UCSD-AML1 (cell line): ENCODE results near the gene SLC26A6.
A peak's percentile ranks its signal among the peaks of the same experiment; 100 is the strongest.

Experiments used
- DNase-seq: peaks from one replicate; lab custom pipeline; 2025; ENCODE audit not compliant: unreplicated experiment; lab: John Stamatoyannopoulos, UW

SLC26A6 gene

GRCh38 chr3:48633256-48633655, 2.0 kb downstream of the SLC26A6 start:
- no peak for DNase-seq

DNA sequence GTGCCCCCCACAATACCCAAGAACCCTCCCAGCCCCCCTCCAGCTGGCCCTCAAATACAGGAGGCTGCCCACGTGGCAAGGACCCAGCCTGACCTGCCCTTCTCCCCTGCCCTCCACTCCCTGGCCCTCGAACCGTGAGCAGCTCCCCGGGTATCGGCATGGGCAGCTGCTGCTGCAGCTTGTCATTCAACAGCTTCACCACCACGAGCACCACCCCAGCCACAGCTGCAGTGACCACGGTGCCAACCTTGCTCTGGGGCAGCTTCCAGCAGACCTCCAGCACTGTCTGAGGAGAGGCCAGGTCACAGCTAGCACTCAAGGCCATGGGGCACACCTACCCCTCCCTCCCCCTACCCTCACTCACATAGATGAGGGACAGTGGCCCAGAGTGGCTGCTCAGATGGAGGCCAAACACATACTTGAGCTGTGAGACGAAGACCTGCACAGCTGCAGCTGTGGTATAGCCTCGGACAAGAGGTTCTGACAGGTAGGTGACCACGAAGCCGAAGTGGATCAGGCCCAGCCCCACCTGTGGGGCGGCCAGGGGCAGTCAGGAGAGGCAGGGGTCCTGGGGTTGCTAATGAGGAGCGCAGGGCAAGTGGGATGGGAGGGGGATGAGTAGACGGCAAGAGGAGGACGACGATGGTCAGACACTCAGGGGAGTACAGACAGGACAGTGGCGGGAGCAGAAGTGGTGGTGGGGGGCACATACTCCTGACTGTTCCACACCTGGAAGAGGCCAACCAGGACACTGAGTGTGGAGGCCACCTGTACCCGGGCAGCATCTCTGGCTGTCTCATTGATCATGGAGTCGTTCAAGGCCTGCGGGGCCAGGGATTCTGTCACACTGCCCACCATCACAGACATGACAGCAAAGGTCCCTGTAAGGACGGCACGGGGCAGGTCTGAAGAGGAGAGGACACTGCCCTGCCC, 3.5 kb downstream of the SLC26A6 start:
- DNase-seq, result no peak

- DNase-seq, result no peak
Measured at GRCh38 chr3:48630833-48631232, 4.4 kb downstream of the SLC26A6 start.

GRCh38 chr3:48630407-48630806, 4.9 kb downstream of the SLC26A6 start:
- DNase-seq, result no peak

- no peak for DNase-seq
Measured at GRCh38 chr3:48629894-48630293, 5.4 kb downstream of the SLC26A6 start.

GRCh38 chr3:48628277-48629017, 6.8 kb downstream of the SLC26A6 start:
- DNase-seq, result no peak

GRCh38 chr3:48625600-48625999, 9.7 kb downstream of the SLC26A6 start:
- no peak for DNase-seq

- DNase-seq, result no peak
Measured at GRCh38 chr3:48624767-48625166, 10.5 kb downstream of the SLC26A6 start.

DNA sequence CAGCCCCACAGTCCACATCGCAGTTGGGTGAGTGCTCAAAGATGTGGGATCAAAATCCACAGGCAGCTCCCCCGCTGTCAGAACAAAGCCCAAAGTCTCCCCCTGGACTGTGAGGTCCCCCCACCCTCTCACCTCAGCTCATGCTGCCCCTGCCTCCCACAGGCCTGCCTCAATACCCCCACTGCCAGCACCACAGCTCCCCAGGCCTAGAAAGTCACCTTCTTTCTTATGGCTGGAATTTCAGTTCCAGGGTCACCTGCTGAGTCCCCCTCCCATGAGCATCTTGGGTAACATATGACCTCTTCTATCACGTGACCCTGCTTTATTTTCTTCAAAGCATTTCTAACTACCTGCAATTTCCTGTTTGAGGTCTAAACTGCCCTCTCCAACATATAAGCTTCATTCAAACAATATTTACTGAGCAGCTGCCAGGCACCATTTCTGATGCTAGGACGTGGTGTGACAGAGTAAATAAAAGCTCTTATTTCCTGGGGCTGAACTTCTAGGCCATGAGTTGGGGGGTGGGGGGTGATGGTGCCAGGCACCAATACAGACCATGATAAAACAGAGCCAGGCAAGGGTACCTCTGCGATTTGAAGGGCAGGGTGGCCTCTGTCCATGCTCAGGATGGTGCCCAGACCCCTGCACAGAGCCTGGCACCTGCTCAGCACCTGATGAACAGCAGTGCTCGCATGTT, 11.3 kb downstream of the SLC26A6 start:
- DNase-seq, result no peak

DNA sequence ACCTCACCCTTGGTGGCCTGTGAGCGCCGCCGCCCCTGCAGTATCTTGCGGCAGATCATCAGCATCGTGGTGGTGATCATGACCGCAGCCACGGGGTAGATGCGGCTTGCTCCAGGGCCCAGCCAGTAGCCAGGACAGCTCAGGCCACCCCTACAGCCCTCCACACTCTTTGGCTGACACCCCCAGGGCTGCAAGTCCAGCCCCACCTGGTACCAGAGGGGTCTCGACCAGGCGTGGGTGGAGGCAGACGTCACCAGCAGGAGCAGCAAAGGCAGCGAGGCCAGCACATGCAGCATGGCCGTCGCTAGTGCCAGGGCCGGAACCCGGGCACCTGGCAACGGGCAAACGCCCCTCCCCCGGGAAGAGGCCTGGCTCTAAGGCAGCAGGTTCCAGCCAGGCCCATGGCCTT, 13.8 kb downstream of the SLC26A6 start, which contains the start of gene TMEM89:
Gene TMEM89 (minus strand): TSS at position 309 of the 409 bp plus-strand sequence. CDS start 13 bp downstream, at position 296.
- no peak for DNase-seq

DNA sequence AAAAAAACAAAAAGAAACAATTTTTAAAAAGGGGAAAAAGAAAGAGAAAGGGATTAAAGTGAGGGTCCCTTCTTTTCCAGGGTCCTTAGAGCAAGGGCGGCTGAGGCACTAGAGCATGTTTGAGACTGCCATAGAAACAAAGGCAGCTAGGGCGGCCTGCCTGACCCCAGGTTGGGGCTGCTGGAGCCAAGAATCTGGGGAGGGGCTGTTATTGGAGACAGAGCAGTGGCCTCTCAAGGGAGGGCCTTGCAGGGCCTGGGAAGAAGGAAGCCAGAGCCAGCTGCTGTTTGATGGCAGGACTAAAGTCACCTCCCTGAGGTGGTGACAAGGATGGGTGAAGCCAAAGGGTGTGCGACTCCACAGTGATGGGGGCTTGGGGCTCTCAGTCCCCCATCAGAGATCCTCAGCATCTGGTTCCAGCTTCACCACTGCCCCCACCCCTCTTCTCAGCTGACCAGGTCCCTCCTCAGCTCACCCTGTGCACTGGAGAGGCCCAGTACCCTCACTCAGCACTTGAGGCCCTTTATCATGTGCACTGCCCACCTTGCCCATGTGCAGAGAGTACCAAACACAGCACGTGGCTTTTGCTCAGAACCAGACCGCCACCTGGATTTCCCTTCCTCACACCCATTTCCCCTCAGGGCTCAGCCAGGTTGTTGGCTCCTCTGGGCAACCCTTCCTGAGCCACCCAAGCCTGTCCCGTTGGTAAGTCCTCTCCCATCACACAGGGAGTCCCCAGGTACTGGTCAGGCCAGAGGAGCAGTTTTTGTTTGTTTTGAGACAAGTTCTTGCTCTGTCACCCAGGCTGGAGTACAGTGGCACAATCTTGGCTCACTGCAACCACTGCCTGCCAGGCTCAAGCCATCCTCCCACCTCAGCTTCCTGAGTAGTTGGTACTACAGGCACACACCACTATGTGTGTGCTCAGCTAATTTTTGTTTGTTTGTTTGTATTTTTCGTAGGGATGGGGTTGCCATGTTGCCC, 15.4 kb downstream of the SLC26A6 start:
- DNase-seq, result no peak

DNA sequence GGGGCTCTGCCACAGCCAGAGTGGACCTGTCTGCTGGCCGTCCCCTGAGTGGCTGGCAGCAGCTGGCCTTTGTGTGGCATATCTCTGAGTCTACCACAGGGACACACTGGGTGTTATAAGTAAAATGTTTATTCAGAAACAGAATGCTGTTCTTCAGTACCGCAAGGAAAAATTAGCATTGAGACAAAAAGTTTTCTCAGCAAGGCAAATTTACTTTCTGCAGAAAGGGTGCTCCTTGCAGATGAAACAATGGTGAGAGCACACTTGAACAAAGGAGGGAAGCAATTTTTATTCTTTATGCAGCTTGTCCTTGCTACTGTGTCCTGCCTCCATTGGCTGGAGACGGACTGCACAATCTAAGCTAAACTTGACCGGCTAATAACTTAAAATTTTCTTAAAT, 17.7 kb downstream of the SLC26A6 start:
- no peak for DNase-seq

DNA sequence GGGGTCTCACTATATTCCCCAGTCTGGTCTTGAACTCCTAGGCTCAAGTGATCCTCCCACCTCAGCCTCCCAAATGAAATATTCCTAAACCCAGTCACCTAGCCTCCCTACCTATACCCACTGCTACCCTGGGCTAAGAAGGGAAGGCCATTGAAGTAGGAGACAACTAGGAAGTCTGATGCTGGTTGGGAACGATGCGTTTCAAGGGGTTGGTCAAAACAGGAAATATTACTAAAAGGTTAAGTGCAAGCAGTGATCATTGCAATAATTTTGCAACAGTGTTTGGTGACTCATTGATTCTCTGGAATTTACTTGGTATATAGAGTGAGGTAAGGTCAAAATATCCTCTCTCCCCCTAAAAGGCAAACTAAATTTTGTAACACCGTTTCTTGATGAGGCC, 21.2 kb downstream of the SLC26A6 start:
- no peak for DNase-seq

GRCh38 chr3:48612309-48612708, 23.0 kb downstream of the SLC26A6 start:
- DNase-seq, result no peak

DNA sequence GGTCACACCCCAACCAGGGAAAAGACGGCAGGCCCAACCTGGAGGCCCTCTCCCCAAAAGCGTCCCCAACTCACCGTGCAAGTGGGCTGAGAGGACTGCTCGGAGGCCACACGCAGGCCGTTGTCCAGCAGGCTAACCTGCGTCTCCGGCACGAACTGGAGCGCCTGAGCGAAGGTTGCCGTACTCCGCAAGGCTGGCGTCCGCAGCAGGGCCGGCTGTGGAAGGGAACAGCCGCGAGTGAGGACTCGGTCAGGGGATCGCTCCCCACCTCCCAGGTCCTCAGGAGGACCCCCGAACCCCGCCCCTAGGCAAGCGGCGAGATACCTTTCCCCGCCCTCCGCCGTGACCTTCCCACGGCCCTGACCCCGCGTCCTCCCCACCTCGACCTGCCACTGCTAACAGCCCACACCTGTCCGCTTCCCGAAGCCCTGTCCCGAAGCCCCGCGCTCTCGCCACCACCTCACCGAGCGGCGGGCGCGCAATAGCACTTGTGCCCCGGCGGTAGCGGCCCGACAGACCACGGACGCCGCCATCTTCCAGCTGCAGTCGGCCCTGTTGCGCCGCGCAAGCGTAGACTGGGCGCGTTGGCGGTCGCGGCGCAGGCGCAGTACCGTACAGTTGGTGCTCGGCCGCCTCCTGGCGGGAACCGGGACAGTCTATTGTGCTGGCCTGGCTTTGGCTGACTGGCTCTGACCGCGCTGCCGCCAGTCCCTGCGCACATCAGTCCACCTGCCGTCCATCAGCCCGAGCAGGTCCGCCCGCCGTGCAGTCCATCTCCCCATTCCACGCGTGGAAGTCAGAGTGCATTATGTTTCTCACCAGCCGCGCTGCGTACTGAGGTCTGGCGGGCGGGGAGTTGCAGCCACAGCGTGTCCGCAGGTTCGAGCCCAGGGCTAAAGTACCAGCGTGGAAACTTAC, 25.9 kb downstream of the SLC26A6 start, which contains the start of gene UQCRC1:
Gene UQCRC1 (minus strand): TSS at position 559 of the 918 bp plus-strand sequence. CDS start 26 bp downstream, at position 533.
- DNase-seq, result peak; percentile 93

- no peak for DNase-seq
Measured at GRCh38 chr3:48607519-48607918, 27.7 kb downstream of the SLC26A6 start.

GRCh38 chr3:48601622-48601994, 33.7 kb downstream of the SLC26A6 start:
- DNase-seq, result no peak

DNA sequence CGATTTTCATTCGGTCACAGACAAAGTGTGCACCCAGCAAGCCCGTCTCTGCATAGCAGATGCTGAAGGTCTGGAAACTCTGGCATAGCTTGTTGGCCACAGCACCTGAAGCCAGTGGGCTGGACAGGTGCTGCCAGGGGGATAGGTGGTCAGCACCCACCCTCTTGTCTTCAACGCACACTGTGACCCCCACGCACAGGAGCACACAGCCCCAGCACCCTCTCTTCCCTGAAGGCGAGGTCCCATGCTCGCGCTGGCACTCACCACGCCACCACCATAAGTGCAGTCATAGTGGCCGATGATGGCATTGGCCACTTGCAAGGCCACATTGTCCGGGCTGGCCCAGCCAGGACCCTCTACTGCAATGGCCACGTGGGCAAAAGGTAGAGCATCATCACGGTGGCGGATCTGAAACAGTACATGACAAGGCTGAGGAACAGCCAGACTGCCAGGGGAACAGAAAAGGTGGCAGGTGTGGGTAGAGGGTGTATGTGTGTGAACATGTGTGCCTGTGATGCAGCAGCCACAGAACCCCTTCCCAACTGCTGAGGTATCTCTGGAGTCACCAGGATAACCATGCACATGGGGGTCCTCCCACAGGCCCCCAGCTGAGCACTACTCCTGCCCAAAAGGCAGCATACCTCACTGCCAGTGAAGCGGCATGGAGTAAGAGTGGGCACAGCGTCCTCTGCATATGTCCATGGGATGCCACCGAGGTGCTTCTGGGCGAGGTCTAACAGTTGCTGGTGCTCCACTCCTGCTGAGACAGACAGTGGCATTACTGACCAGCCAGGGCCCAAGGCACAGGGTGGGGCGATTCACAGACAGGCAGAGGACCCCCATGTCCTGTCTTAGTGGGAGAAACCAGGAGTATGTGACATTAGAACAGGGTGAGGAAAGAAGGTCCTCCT, 34.3 kb downstream of the SLC26A6 start:
- no peak for DNase-seq
